Measurements from ENCODE around the gene PIP.
"Not testable (repeated sequence)": the region's sequence is repeated elsewhere in the genome, so short reads cannot be mapped to it uniquely, and the experiment has no call there.

PIP gene

GRCh38 chr7:143131781-143132180 is at the start of gene PIP:
Gene PIP, plus strand, starts transcription at chr7:143132077. Its CDS starts 40 bp downstream, at chr7:143132117.
- in situ Hi-C loops (cut with MboI; ENCODE audit: low sequenced_read_pairs, unreplicated experiment): no loop called here
- DNase-seq (ENCODE audit: low spot score): no peak
- no peak for TF ChIP-seq CTCF (IDR thresholded peaks at IDR 0.05; ENCODE audit: borderline replicate concordance, control extremely low read depth, extremely low read depth, insufficient read depth, missing control alignments)

GRCh38 chr7:143085109-143085508 is 46.8 kb upstream of the PIP start:
- no peak for DNase-seq (ENCODE audit: low spot score)
- no peak for TF ChIP-seq CTCF (IDR thresholded peaks at IDR 0.05; ENCODE audit: borderline replicate concordance, control extremely low read depth, extremely low read depth, insufficient read depth, missing control alignments)
- in situ Hi-C loops (cut with MboI; ENCODE audit: low sequenced_read_pairs, unreplicated experiment): no loop called here

GRCh38 chr7:143085610-143086009 is 46.3 kb upstream of the PIP start:
- in situ Hi-C loops (cut with MboI; ENCODE audit: low sequenced_read_pairs, unreplicated experiment): not testable (repeated sequence)

GRCh38 chr7:143088549-143089231 is 43.2 kb upstream of the PIP start:
- in situ Hi-C loops (cut with MboI; ENCODE audit: low sequenced_read_pairs, unreplicated experiment); DNase-seq (ENCODE audit: low spot score): not testable (repeated sequence)

More at GRCh38 chr7:143085610-143086009, 46.3 kb upstream of the PIP start:
- not testable (repeated sequence) for DNase-seq (ENCODE audit: low spot score)

- TF ChIP-seq CTCF (IDR thresholded peaks at IDR 0.05; ENCODE audit: borderline replicate concordance, control extremely low read depth, extremely low read depth, insufficient read depth, missing control alignments): no peak
- in situ Hi-C loops (cut with MboI; ENCODE audit: low sequenced_read_pairs, unreplicated experiment): no loop called here
- DNase-seq (ENCODE audit: low spot score): no peak
Observed at GRCh38 chr7:143096146-143096545, 35.7 kb upstream of the PIP start.

GRCh38 chr7:143099579-143099978 is 32.3 kb upstream of the PIP start:
- DNase-seq (ENCODE audit: low spot score); in situ Hi-C loops (cut with MboI; ENCODE audit: low sequenced_read_pairs, unreplicated experiment): not testable (repeated sequence)

GRCh38 chr7:143104759-143105158 is 27.1 kb upstream of the PIP start:
- in situ Hi-C loops (cut with MboI; ENCODE audit: low sequenced_read_pairs, unreplicated experiment): no loop called here
- DNase-seq (ENCODE audit: low spot score): no peak
- no peak for TF ChIP-seq CTCF (IDR thresholded peaks at IDR 0.05; ENCODE audit: borderline replicate concordance, control extremely low read depth, extremely low read depth, insufficient read depth, missing control alignments)

GRCh38 chr7:143108019-143108418 is 23.9 kb upstream of the PIP start:
- DNase-seq (ENCODE audit: low spot score); in situ Hi-C loops (cut with MboI; ENCODE audit: low sequenced_read_pairs, unreplicated experiment): not testable (repeated sequence)

- in situ Hi-C loops (cut with MboI; ENCODE audit: low sequenced_read_pairs, unreplicated experiment): no loop called here
- TF ChIP-seq CTCF (IDR thresholded peaks at IDR 0.05; ENCODE audit: borderline replicate concordance, control extremely low read depth, extremely low read depth, insufficient read depth, missing control alignments): no peak
- no peak for DNase-seq (ENCODE audit: low spot score)
Observed at GRCh38 chr7:143117395-143117794, 14.5 kb upstream of the PIP start.
